Memory B cell (primary cell): Measurements from ENCODE around the gene AKAP11.
"Not testable (repeated sequence)": the region's sequence is repeated elsewhere in the genome, so short reads cannot be mapped to it uniquely, and the experiment has no call there.

ENCODE experiments used
- ATAC-seq: fragments of 150-1000 bp; cut with Tn5 transposase; 2 replicates; pipeline ENCODE4 v1.10.0; 2021; ENCODE audit warnings: low read depth, mild to moderate bottlenecking, moderate library complexity
- DNase-seq, 2 donors: peaks; one replicate each; pipeline ENCODE4 v3.0.0; 2022; ENCODE audit warnings: low spot score in 2 of 2
- H3K27ac Mint-ChIP-seq: one replicate; pipeline ENCODE4 v1.8.0; 2022; ENCODE audit warnings: mild to moderate bottlenecking, moderate library complexity, mixed read lengths
- H3K27me3 Mint-ChIP-seq: one replicate; pipeline ENCODE4 v1.8.0; 2022; ENCODE audit warnings: mixed read lengths
- H3K36me3 Mint-ChIP-seq: one replicate; pipeline ENCODE4 v1.8.0; 2022; ENCODE audit warnings: mild to moderate bottlenecking, mixed read lengths
- H3K4me1 Mint-ChIP-seq: one replicate; pipeline ENCODE4 v1.8.0; 2022; ENCODE audit warnings: mixed read lengths
- H3K4me3 Mint-ChIP-seq: one replicate; pipeline ENCODE4 v1.8.0; 2022; ENCODE audit warnings: mild to moderate bottlenecking, moderate library complexity, mixed read lengths
- H3K9me3 Mint-ChIP-seq: one replicate; pipeline ENCODE4 v1.8.0; 2022; ENCODE audit warnings: mixed read lengths

AKAP11 gene

GRCh38 chr13:42272115-42272803 lies at the start of gene AKAP11:
TSS of gene AKAP11 (plus strand) at chr13:42272152. CDS start at chr13:42286349, 14,197 bp downstream.
- no peaks in the 10 kb centered on the region for H3K36me3 Mint-ChIP-seq
- no peaks in the 10 kb centered on the region for H3K9me3 Mint-ChIP-seq
- no peak within 1 kb of the TSS for H3K27ac Mint-ChIP-seq
- H3K4me1 Mint-ChIP-seq, result peaks cover 34% of the 10 kb centered on the region
- peak; percentile 10 for ATAC-seq
- H3K4me3 Mint-ChIP-seq, result peak within 1 kb of the TSS; percentile 97
- no peaks in the 10 kb centered on the region for H3K27me3 Mint-ChIP-seq
- peak in 1 of 2 donors; percentile 59 for DNase-seq

- H3K4me1 Mint-ChIP-seq, result peaks cover 3% of the 10 kb centered on the region
- no peak for DNase-seq
- H3K36me3 Mint-ChIP-seq, result no peaks in the 10 kb centered on the region
Observed at GRCh38 chr13:42223681-42224080, 48.3 kb upstream of the AKAP11 start.

GRCh38 chr13:42225051-42225450 lies 46.9 kb upstream of the AKAP11 start:
- Mint-ChIP-seq H3K4me3 (no peak overlapping the region), H3K36me3 (no peaks in the 10 kb centered on the region), H3K4me1 (peaks cover 3% of the 10 kb centered on the region), H3K27ac (no peak overlapping the region), H3K27me3 (no peaks in the 10 kb centered on the region), H3K9me3 (no peaks in the 10 kb centered on the region)
- ATAC-seq (no peak), DNase-seq (no peak)

More at GRCh38 chr13:42223681-42224080, 48.3 kb upstream of the AKAP11 start:
- H3K9me3 Mint-ChIP-seq, result no peaks in the 10 kb centered on the region
- ATAC-seq, result no peak
- no peak overlapping the region for H3K27ac Mint-ChIP-seq
- no peak overlapping the region for H3K4me3 Mint-ChIP-seq
- no peaks in the 10 kb centered on the region for H3K27me3 Mint-ChIP-seq

GRCh38 chr13:42226759-42227158 lies 45.2 kb upstream of the AKAP11 start:
- not testable (repeated sequence) for H3K4me3 Mint-ChIP-seq, H3K4me1 Mint-ChIP-seq, H3K36me3 Mint-ChIP-seq, H3K9me3 Mint-ChIP-seq, H3K27ac Mint-ChIP-seq, DNase-seq, ATAC-seq, H3K27me3 Mint-ChIP-seq

GRCh38 chr13:42228527-42228926 lies 43.4 kb upstream of the AKAP11 start:
- ATAC-seq (no peak), DNase-seq (no peak)
- Mint-ChIP-seq H3K36me3 (no peaks in the 10 kb centered on the region), H3K27me3 (no peaks in the 10 kb centered on the region), H3K27ac (no peak overlapping the region), H3K9me3 (no peaks in the 10 kb centered on the region), H3K4me1 (peaks cover 3% of the 10 kb centered on the region), H3K4me3 (no peak overlapping the region)

GRCh38 chr13:42229287-42229686 lies 42.7 kb upstream of the AKAP11 start:
- H3K27me3 Mint-ChIP-seq, result no peaks in the 10 kb centered on the region
- peaks cover 3% of the 10 kb centered on the region for H3K4me1 Mint-ChIP-seq
- no peak overlapping the region for H3K4me3 Mint-ChIP-seq
- no peak overlapping the region for H3K27ac Mint-ChIP-seq
- no peaks in the 10 kb centered on the region for H3K9me3 Mint-ChIP-seq
- no peaks in the 10 kb centered on the region for H3K36me3 Mint-ChIP-seq
- DNase-seq (no peak), ATAC-seq (no peak)

- H3K9me3 Mint-ChIP-seq, result no peaks in the 10 kb centered on the region
- ATAC-seq (no peak), DNase-seq (no peak)
- no peak overlapping the region for H3K4me3 Mint-ChIP-seq
- H3K27ac Mint-ChIP-seq, result no peak overlapping the region
- H3K27me3 Mint-ChIP-seq, result no peaks in the 10 kb centered on the region
- H3K36me3 Mint-ChIP-seq, result no peaks in the 10 kb centered on the region
- peaks cover 3% of the 10 kb centered on the region for H3K4me1 Mint-ChIP-seq
Observed at GRCh38 chr13:42232671-42233070, 39.3 kb upstream of the AKAP11 start.

GRCh38 chr13:42233726-42234125 lies 38.2 kb upstream of the AKAP11 start:
- no peak overlapping the region for H3K4me3 Mint-ChIP-seq
- H3K4me1 Mint-ChIP-seq, result no peaks in the 10 kb centered on the region
- no peaks in the 10 kb centered on the region for H3K9me3 Mint-ChIP-seq
- no peak overlapping the region for H3K27ac Mint-ChIP-seq
- DNase-seq, result no peak
- ATAC-seq, result no peak
- H3K36me3 Mint-ChIP-seq, result no peaks in the 10 kb centered on the region
- no peaks in the 10 kb centered on the region for H3K27me3 Mint-ChIP-seq

- Mint-ChIP-seq H3K36me3 (no peaks in the 10 kb centered on the region), H3K9me3 (no peaks in the 10 kb centered on the region), H3K4me3 (no peak overlapping the region), H3K27me3 (peaks cover 6% of the 10 kb centered on the region), H3K4me1 (no peaks in the 10 kb centered on the region), H3K27ac (no peak overlapping the region)
- no peak for DNase-seq
- ATAC-seq, result no peak
Observed at GRCh38 chr13:42239161-42239560, 32.8 kb upstream of the AKAP11 start.

GRCh38 chr13:42239644-42240043 lies 32.3 kb upstream of the AKAP11 start:
- no peaks in the 10 kb centered on the region for H3K4me1 Mint-ChIP-seq
- ATAC-seq (no peak), DNase-seq (no peak)
- no peaks in the 10 kb centered on the region for H3K9me3 Mint-ChIP-seq
- peaks cover 6% of the 10 kb centered on the region for H3K27me3 Mint-ChIP-seq
- H3K36me3 Mint-ChIP-seq, result no peaks in the 10 kb centered on the region
- no peak overlapping the region for H3K4me3 Mint-ChIP-seq
- no peak overlapping the region for H3K27ac Mint-ChIP-seq

- Mint-ChIP-seq H3K36me3 (no peaks in the 10 kb centered on the region), H3K27ac (no peak overlapping the region), H3K27me3 (peaks cover 7% of the 10 kb centered on the region), H3K9me3 (no peaks in the 10 kb centered on the region), H3K4me1 (no peaks in the 10 kb centered on the region), H3K4me3 (no peak overlapping the region)
- DNase-seq (no peak), ATAC-seq (no peak)
Observed at GRCh38 chr13:42246541-42246940, 25.4 kb upstream of the AKAP11 start.

- Mint-ChIP-seq H3K4me1 (no peaks in the 10 kb centered on the region), H3K27me3 (peaks cover 8% of the 10 kb centered on the region), H3K9me3 (no peaks in the 10 kb centered on the region), H3K27ac (no peak overlapping the region), H3K36me3 (no peaks in the 10 kb centered on the region), H3K4me3 (no peak overlapping the region)
- no peak for ATAC-seq
- no peak for DNase-seq
Observed at GRCh38 chr13:42247883-42248282, 24.1 kb upstream of the AKAP11 start.

- H3K9me3 Mint-ChIP-seq, result no peaks in the 10 kb centered on the region
- peaks cover 2% of the 10 kb centered on the region for H3K36me3 Mint-ChIP-seq
- no peak overlapping the region for H3K27ac Mint-ChIP-seq
- H3K4me3 Mint-ChIP-seq, result no peak overlapping the region
- peaks cover 2% of the 10 kb centered on the region for H3K27me3 Mint-ChIP-seq
- DNase-seq (no peak), ATAC-seq (no peak)
- H3K4me1 Mint-ChIP-seq, result no peaks in the 10 kb centered on the region
Observed at GRCh38 chr13:42255886-42256285, 16.1 kb upstream of the AKAP11 start.

GRCh38 chr13:42258747-42259146 lies 13.2 kb upstream of the AKAP11 start:
- Mint-ChIP-seq H3K27ac (no peak overlapping the region), H3K9me3 (no peaks in the 10 kb centered on the region), H3K36me3 (peaks cover 2% of the 10 kb centered on the region), H3K4me3 (no peak overlapping the region), H3K4me1 (no peaks in the 10 kb centered on the region), H3K27me3 (no peaks in the 10 kb centered on the region)
- DNase-seq, result no peak
- no peak for ATAC-seq

- H3K27me3 Mint-ChIP-seq, result no peaks in the 10 kb centered on the region
- DNase-seq, result no peak
- no peak for ATAC-seq
- no peak overlapping the region for H3K4me3 Mint-ChIP-seq
- H3K4me1 Mint-ChIP-seq, result no peaks in the 10 kb centered on the region
- H3K9me3 Mint-ChIP-seq, result no peaks in the 10 kb centered on the region
- H3K27ac Mint-ChIP-seq, result no peak overlapping the region
- H3K36me3 Mint-ChIP-seq, result peaks cover 2% of the 10 kb centered on the region
Observed at GRCh38 chr13:42259515-42259914, 12.4 kb upstream of the AKAP11 start.
